TTC549 (cell line): Measurements from ENCODE around the gene OR2V2.
"Not testable (repeated sequence)": the region's sequence is repeated elsewhere in the genome, so short reads cannot be mapped to it uniquely, and the experiment has no call there.

Source experiments
- FAIRE-seq: peaks from 2 replicates; lab custom pipeline; 2012; peaks lifted over from hg19 to GRCh38; lab: Jason Lieb, UNC

OR2V2 gene

GRCh38 chr5:181169459-181170236, 22.3 kb downstream of the OR2V2 start:
- peak; percentile 84 for FAIRE-seq

GRCh38 chr5:181170237-181170825, 22.9 kb downstream of the OR2V2 start:
- no peak for FAIRE-seq

- no peak for FAIRE-seq
Measured at GRCh38 chr5:181170996-181171395, 23.6 kb downstream of the OR2V2 start.

- FAIRE-seq, result no peak
Measured at GRCh38 chr5:181171782-181172181, 24.4 kb downstream of the OR2V2 start.

- FAIRE-seq, result no peak
Measured at GRCh38 chr5:181173027-181173419, 25.6 kb downstream of the OR2V2 start.

GRCh38 chr5:181173420-181174342, 26.3 kb downstream of the OR2V2 start:
- FAIRE-seq, result no peak

GRCh38 chr5:181176254-181176952, 29.0 kb downstream of the OR2V2 start:
- no peak for FAIRE-seq

- FAIRE-seq, result not testable (repeated sequence)
Measured at GRCh38 chr5:181177559-181177958, 30.2 kb downstream of the OR2V2 start.

GRCh38 chr5:181181650-181182565, 34.5 kb downstream of the OR2V2 start:
- no peak for FAIRE-seq

- no peak for FAIRE-seq
Measured at GRCh38 chr5:181182651-181183050, 35.3 kb downstream of the OR2V2 start.

GRCh38 chr5:181184845-181185216, 37.4 kb downstream of the OR2V2 start:
- FAIRE-seq, result no peak

GRCh38 chr5:181185560-181185959, 38.2 kb downstream of the OR2V2 start:
- no peak for FAIRE-seq

- FAIRE-seq, result no peak
Measured at GRCh38 chr5:181186022-181186421, 38.6 kb downstream of the OR2V2 start.

GRCh38 chr5:181186986-181187499, 39.7 kb downstream of the OR2V2 start:
- FAIRE-seq, result no peak

- no peak for FAIRE-seq
Measured at GRCh38 chr5:181187500-181188213, 40.3 kb downstream of the OR2V2 start.

GRCh38 chr5:181188700-181189362, 41.4 kb downstream of the OR2V2 start:
- FAIRE-seq, result no peak

GRCh38 chr5:181189363-181189961, 42.1 kb downstream of the OR2V2 start:
- no peak for FAIRE-seq

GRCh38 chr5:181189962-181190710, 42.8 kb downstream of the OR2V2 start:
- FAIRE-seq, result no peak
